GM21515 (cell line): ENCODE results near the gene RPGR.

Experiments
- ATAC-seq: cut with Tn5 transposase; IDR thresholded peaks from one replicate; pipeline ENCODE4 v1.9.1; 2021; ENCODE audit not compliant: unreplicated experiment

The RPGR gene

GRCh38 chrX:38268011-38268410, 59.3 kb downstream of the RPGR start:
- no peak for ATAC-seq

DNA sequence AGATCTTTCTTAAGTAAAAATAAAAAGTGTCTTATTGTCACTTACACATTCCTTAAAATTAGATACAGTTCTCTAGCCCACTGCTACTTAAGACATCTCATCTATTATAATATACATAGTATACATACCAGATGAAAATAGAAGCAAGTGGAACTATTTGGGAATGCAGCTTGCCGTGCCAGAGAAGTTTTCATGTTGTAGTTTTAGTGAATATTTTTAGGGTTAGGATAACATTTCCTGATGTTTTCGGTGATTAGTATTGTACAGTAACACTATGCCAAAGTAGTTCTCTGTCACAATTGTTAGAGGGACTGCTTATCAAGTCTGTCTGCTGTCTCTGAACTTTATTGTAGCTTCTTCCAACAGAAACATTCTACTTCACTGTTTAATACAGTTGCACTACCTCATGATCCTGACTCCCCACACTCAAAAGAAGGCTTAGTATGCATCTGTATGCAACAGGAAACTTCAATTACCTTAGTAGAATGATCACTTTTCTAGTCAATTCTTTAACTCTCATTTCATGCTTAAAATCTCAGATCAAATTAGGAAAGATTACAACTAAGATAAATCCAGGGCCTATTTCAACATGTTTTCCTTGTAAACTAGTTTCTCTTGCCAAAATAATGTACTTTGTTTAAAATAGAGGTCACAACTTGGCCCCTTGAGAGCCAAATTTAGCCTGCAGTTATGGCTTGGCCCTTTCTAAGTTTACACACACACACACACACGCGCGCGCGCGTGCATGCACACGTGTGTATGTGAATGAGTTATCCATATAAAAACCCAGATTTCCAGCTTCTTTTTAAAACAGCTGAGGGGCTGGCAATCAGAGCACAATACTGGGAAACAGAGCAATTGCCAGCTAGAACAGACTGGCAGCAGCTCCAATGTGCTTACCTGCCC, 64.3 kb downstream of the RPGR start:
- ATAC-seq: no peak

GRCh38 chrX:38260231-38260630, 67.1 kb downstream of the RPGR start:
- ATAC-seq: no peak

DNA sequence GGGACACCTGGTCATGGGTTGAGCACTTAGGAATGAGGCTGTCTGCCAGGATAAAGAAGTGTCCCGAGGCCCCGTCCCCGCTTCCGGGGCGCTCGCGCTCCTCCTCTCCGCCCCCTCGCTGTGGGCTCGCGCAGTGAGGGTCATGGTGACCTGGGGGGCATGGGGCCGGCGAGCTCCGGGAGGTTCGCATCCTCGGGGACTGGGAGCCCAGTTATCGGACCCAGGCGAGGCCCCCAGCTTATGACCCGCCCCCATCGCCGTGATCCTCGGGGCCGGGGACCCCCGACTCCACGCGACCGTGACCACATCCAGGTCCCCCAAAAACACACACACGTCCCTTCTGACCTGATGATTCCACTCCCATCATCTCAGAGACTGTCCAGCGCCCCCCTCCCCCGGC, 71.3 kb downstream of the RPGR start:
- no peak for ATAC-seq

DNA sequence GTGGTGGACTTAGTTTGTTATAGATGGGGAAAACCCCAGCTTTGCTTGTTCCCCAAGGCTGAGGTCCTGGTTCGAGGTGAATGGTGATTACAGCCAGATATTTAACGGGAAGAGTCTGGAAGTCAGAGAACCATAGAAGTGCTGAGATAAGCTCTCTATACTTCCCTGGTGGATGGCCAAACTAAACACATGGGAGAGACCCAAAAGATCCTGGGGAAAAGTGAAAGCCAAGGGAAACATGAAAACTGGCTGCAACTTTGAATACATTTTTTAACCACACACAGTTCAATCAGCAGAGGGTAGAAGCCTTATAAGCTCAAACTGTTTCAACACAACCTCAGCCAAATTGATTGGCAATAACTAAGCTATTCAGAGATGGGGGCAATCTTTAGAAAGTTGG, 77.3 kb downstream of the RPGR start:
- no peak for ATAC-seq

DNA sequence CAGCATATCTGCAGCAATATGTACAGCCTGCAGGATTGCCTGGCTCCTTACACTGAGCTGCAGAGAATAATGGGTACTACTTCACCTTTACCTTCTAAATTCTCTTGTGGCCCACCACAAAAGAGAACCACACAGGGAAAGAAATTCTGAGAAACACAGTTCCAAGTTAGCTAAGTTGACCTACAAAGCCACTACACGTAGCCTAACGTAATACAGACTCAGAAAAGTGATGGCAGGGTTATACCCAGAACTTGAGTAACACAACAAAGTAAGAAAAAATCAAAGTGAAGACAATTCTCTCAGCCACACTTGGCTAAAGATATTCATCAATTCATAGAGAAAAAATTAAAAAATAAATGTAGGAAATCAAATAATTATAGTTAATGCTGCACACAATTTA, 80.3 kb downstream of the RPGR start:
- ATAC-seq: no peak

DNA sequence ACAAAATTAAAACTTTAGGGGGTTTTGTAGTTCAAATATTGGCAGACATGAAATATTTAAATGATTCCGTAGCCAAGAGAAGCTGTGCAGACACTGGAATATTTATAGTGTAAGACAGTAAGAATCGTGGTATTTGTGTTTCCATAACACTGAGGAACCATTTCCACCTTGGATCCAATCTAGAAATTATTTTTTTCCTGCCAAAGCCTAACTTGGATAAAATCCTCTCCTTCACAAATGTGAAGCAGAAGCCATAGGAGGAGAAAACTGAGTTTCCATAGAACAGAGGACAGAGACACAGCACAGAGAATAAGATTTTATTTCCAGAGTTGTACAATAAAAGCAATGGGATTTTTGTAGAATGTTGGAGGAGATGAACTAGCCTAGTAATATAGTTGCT, 86.8 kb downstream of the RPGR start:
- ATAC-seq: no peak

DNA sequence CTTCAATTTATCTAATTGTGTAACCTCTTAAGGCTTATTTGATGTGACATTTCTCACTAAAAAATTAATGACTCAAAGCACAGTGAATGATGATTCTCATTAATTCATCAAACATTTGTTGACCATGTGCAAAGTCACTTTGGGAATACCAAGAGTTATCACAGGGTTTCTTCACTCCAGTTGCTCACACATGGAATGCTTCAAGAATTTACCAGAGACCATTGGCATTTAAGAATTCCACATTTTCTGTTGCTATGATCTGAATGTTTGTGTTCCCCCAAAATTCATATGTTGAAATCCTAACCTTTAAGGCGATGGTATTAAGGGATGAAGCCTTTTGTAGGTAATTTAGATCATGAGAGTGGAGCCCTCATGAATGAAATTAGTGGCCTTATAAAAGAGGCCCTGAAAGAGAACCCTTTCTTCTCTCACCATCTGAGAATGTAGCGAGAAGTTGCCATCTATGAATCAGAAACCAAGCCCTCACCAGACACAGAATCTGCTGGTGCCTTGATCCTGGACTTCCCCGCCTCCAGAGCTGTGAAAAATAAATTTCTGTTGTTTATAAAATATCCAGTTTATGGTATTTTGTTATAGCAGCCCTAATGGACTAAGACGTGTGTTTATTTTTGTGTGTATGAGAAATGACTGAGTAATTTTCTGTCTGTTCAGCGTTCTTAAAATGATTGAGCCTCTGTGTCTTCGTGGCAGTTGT, 90.3 kb downstream of the RPGR start:
- no peak for ATAC-seq

GRCh38 chrX:38233891-38234667, 93.2 kb downstream of the RPGR start:
- no peak for ATAC-seq

GRCh38 chrX:38232079-38232686, 95.1 kb downstream of the RPGR start:
- ATAC-seq: no peak

DNA sequence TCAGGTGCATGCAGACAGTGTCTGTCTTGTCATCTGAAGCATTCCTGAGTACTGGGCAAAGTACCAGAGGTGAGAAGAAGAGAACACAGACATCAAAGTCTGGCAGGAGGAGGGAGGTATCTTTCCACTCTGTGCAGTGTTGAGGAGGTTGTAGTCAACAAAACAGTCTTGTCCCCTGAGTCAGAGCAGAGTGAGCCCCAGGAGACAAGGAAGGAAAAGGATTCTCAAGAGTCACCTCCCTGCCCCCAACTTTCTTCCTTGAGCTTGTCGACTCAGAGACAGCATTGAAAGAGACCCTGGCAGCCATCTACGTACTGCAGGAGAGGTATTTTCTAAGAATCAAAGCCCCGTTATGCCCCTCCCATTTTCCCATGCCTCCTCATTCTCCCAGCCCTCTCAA, 102.2 kb downstream of the RPGR start:
- no peak for ATAC-seq

DNA sequence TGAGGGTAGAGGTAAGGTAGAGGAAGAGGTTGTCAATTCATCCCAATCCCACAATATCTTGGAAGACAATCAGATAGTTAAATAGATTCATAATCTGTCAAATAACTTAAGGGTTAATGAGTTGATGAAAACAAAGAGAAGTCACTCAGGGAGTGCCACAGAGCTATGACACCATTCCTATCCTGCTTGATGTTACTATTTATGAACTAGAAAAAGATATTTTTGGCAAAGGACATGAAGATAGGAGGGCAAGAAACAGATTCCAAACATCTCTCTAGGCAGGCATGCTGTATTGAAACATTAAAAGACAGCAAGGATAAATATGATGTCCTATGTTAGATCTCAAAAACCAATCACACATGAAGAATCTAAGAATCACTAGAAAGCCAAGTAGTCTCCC, 103.1 kb downstream of the RPGR start:
- no peak for ATAC-seq

DNA sequence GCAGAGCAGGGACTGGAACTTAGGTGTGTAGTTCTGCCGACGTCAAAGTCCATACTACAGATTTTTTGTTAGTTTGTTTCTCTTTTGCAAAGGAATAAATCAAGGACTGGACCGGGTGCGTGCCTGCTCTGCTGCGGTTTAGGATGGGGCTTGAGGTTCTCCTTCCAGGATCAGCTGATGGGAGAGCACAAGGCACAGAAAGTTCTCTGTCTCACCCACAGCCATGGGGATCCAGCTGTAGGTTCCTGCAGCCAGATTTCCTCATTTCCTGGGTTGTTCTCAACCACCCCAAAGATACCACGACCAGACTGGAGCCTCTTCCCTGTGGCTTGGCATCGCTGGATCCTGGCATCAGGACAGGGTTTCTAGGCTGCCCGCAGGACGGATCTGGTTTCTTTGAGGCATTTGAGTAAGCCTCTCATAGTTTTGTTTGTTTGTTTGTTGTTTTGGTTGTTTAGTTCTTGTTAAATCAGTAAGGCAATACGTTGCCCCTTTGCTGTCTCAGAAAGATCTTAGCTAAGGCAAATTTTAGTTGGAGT, 105.8 kb downstream of the RPGR start:
- ATAC-seq: no peak

DNA sequence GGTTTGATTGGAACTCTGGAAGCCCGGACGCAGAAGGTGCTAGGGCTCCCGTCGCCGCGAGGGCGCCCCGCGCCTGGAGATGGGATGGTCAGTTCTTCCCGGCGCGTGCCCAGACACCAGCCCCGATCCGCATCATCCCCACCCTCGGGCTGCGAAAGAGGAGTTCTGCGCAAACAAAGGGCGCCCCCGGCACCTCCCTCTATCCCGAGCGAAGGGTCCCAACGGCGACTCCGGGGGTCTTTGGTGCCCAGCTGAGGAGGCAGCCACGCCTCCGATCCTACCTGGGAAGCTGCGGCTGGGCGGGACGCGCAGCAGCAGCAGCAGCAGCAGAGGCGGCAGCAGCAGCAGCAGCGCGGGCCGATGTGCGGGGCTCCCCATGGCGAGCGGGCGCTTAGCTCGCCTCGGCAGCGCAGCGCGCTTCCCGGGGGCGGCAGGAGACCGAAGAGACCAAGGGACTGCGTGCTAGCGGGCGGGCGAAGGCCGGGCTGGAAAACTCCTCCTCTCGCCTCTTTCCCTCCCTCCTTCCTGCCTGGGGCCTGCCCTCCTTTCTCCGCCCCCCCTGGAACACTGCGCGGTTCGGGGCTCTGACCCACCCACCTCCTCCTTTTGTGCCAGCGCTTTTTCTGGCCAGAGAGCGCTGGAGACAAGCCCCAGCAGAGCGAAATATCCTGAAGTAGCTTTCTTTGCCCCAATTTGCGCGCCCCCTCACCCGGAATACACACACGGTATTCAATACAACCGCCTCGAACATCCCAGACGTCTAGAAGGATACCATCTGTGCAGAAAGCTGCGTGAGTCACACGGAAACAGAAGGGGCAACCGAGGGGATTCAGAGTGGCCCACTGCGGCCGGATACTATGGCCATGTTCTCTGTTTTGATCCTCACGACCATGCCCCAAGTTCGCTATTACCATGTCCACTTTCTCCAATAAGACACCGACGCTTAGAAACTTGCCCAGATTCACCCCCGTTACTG, 106.6 kb downstream of the RPGR start, which contains the start of gene SRPX:
Gene SRPX (minus strand): TSS at position 457 of the 976 bp plus-strand sequence. CDS start 79 bp downstream, at position 378.
- ATAC-seq: no peak

DNA sequence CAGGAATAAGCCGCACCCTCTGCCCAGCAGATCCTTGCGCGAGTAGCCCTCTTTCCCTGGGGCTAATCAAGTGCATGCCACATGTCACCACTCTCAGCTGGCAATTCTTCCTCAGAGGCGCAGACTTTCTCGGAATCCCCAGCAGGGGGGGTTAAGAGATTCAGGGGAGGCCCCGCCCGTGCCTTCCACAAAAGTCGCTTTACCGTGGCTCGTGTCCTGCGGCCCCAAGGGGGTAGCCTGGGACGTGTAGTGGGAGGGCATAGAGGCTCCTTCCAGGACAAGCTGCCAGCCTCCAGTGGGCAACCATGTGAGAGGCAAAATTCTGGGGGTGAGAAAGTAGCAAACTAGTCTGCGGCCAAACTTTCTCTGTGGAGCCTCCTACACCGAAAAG, 107.3 kb downstream of the RPGR start:
- ATAC-seq: no peak
